ENCODE data around the gene SYCP3.

- no peak for TF ChIP-seq CTCF (conservative IDR thresholded peaks at IDR 0.05)
- TF ChIP-seq ZFX (IDR thresholded peaks at IDR 0.05) = no peak
These were observed 42.7 kb downstream of the SYCP3 start for GRCh38 chr12:101696251-101697196.

All from C4-2B (cell line).